IMR-90 (cell line): Measurements from ENCODE around the gene ADAM33. TPM values are rescaled to one million over a fixed set of nuclear protein-coding genes. Genes with fewer than 3 reads are reported as not detected.
A peak's percentile ranks its signal among the peaks of the same experiment; 100 is the strongest.

Source experiments
- ATAC-seq: fragments of 200-7000 bp; cut with Tn5 transposase; 2 replicates; pipeline ENCODE4 v1.9.1; 2020; ENCODE audit warnings: low read depth, mild to moderate bottlenecking, moderate library complexity
- BruUV-seq: library from RNA; stranded (reverse); fragments of 400-500 nt; replicated peaks from 2 replicates; lab custom pipeline; 2021; lab: Mats Ljungman, UMichigan
- CTCF ChIA-PET: fragments of 300-600 bp; formaldehyde crosslinking; extraction: SDS; loops from one replicate; lab custom pipeline; 2021; ENCODE audit warnings: antibody characterized with exemption; lab: Yijun Ruan, JAX
- POLR2A ChIA-PET: fragments of 300-600 bp; sonication (Branson Sonifier 250); formaldehyde crosslinking; loops from one replicate; lab custom pipeline; 2022; ENCODE audit warnings: antibody characterized with exemption; ENCODE audit not compliant: unreplicated experiment; lab: Charles Lee
- DNase-seq: peaks from one replicate; pipeline ENCODE4 v3.0.0; 2013
- H2AFZ ChIP-seq: replicated peaks from 2 replicates; pipeline ENCODE3; 2013; ENCODE audit warnings: low read length, mild to moderate bottlenecking; ENCODE audit not compliant: poor library complexity
- H2AK5ac ChIP-seq: 2 replicates; pipeline ENCODE4 v1.6.1; 2013; ENCODE audit warnings: low read depth, low read length, inconsistent platforms
- H2AK9ac ChIP-seq: replicated peaks from 2 replicates; pipeline ENCODE3; 2013; ENCODE audit warnings: mild to moderate bottlenecking, low read depth, low read length, moderate library complexity; ENCODE audit not compliant: poor library complexity
- H2BK120ac ChIP-seq: 2 replicates; pipeline ENCODE4 v1.6.1; 2013; ENCODE audit warnings: low read depth, low read length, inconsistent platforms
- H2BK15ac ChIP-seq: 3 replicates; pipeline ENCODE4 v1.6.1; 2013; ENCODE audit warnings: low read depth, low read length, inconsistent platforms
- H2BK20ac ChIP-seq: 2 replicates; pipeline ENCODE4 v1.6.1; 2013; ENCODE audit warnings: low read depth, mild to moderate bottlenecking, inconsistent platforms, low read length, moderate library complexity
- H2BK5ac ChIP-seq: 2 replicates; pipeline ENCODE4 v1.6.1; 2013; ENCODE audit warnings: mild to moderate bottlenecking, low read depth, low read length, inconsistent platforms; ENCODE audit not compliant: poor library complexity, severe bottlenecking
- H3K14ac ChIP-seq: replicated peaks from 2 replicates; pipeline ENCODE4 v1.6.1; 2013; ENCODE audit warnings: low read depth, low read length, inconsistent platforms
- H3K18ac ChIP-seq: 2 replicates; pipeline ENCODE4 v1.6.1; 2013; ENCODE audit warnings: low read depth, low read length, control low read depth
- H3K23ac ChIP-seq: 2 replicates; pipeline ENCODE4 v1.6.1; 2013; ENCODE audit warnings: low read depth, low read length, inconsistent platforms
- H3K27ac ChIP-seq: 2 replicates; pipeline ENCODE4 v1.5.1; 2013; ENCODE audit warnings: mild to moderate bottlenecking, control low read depth, low read length; ENCODE audit not compliant: insufficient read depth
- H3K27me3 ChIP-seq: 2 replicates; pipeline ENCODE4 v1.6.1; 2013; ENCODE audit warnings: low read length; ENCODE audit not compliant: control insufficient read depth, insufficient read depth
- H3K36me3 ChIP-seq: 2 replicates; pipeline ENCODE4 v1.6.1; 2013; ENCODE audit warnings: low read length, mixed read lengths; ENCODE audit not compliant: control insufficient read depth, insufficient read depth
- H3K4ac ChIP-seq: 2 replicates; pipeline ENCODE4 v1.6.1; 2013; ENCODE audit warnings: low read depth, low read length, inconsistent platforms
- H3K4me1 ChIP-seq: 2 replicates; pipeline ENCODE4 v1.6.1; 2013; ENCODE audit warnings: low read length, mixed read lengths; ENCODE audit not compliant: control insufficient read depth, insufficient read depth
- H3K4me2 ChIP-seq: 2 replicates; pipeline ENCODE4 v1.6.1; 2013; ENCODE audit warnings: low read depth, mild to moderate bottlenecking, control low read depth, low read length, moderate library complexity
- H3K4me3 ChIP-seq: 2 replicates; pipeline ENCODE4 v1.5.1; 2013; ENCODE audit warnings: low read depth, mild to moderate bottlenecking, control low read depth, low read length, moderate library complexity; ENCODE audit not compliant: insufficient read depth
- H3K56ac ChIP-seq: 2 replicates; pipeline ENCODE4 v1.6.1; 2013; ENCODE audit warnings: low read length, inconsistent platforms; ENCODE audit not compliant: insufficient read depth; ENCODE audit errors: extremely low read depth
- H3K79me1 ChIP-seq, 2 experiments: 2 replicates each; pipeline ENCODE4 v1.6.1; 2013; ENCODE audit warnings: low read length in 2 of 2, inconsistent platforms in 1 of 2, low read depth in 1 of 2
- H3K9ac ChIP-seq: 2 replicates; pipeline ENCODE4 v1.6.1; 2013; ENCODE audit warnings: low read depth, low read length, control low read depth
- H3K9me1 ChIP-seq: 2 replicates; pipeline ENCODE4 v1.6.1; 2013; ENCODE audit warnings: low read length, inconsistent platforms; ENCODE audit not compliant: insufficient read depth
- H3K9me3 ChIP-seq: 2 replicates; pipeline ENCODE4 v1.6.1; 2013; ENCODE audit warnings: low read length; ENCODE audit not compliant: control insufficient read depth, insufficient read depth
- H4K20me1 ChIP-seq: 2 replicates; pipeline ENCODE4 v1.6.1; 2013; ENCODE audit warnings: low read length, inconsistent platforms; ENCODE audit not compliant: insufficient read depth
- H4K5ac ChIP-seq: 2 replicates; pipeline ENCODE4 v1.6.1; 2013; ENCODE audit warnings: mild to moderate bottlenecking, low read depth, low read length, control low read depth
- H4K8ac ChIP-seq, 2 experiments: 2 replicates each; pipeline ENCODE4 v1.6.1; 2013; ENCODE audit warnings: low read depth in 2 of 2, low read length in 2 of 2, control low read depth in 1 of 2, inconsistent platforms in 1 of 2
- H4K91ac ChIP-seq: 2 replicates; pipeline ENCODE4 v1.6.1; 2013; ENCODE audit warnings: low read depth, low read length, inconsistent platforms; ENCODE audit not compliant: insufficient read depth
- CHD1 ChIP-seq: IDR thresholded peaks from 2 replicates; pipeline ENCODE4 v1.6.1; 2012; ENCODE audit warnings: low read depth, low read length, improper control_type of control experiment
- ELK1 ChIP-seq: fragments of 150-350 bp; IDR thresholded peaks from 2 replicates; pipeline ENCODE4 v1.6.1; 2016; ENCODE audit warnings: low read depth, mild to moderate bottlenecking, low read length, moderate library complexity, borderline replicate concordance
- MAFK ChIP-seq: IDR thresholded peaks from 2 replicates; pipeline ENCODE4 v1.6.1; 2012; ENCODE audit warnings: low read depth, low read length, improper control_type of control experiment
- MAZ ChIP-seq: IDR thresholded peaks from 2 replicates; pipeline ENCODE4 v1.6.1; 2012; ENCODE audit warnings: low read depth, mild to moderate bottlenecking, low read length, improper control_type of control experiment, moderate library complexity, borderline replicate concordance
- MXI1 ChIP-seq: IDR thresholded peaks from 2 replicates; pipeline ENCODE4 v1.6.1; 2012; ENCODE audit warnings: low read depth, mild to moderate bottlenecking, low read length, moderate library complexity, borderline replicate concordance
- RAD21 ChIP-seq: IDR thresholded peaks from 2 replicates; pipeline ENCODE4 v1.6.1; 2012; ENCODE audit warnings: low read length, improper control_type of control experiment
- RFX5 ChIP-seq: IDR thresholded peaks from 2 replicates; pipeline ENCODE4 v1.8.0; 2012; ENCODE audit warnings: low read depth, mild to moderate bottlenecking, low read length, moderate library complexity
- SMC3 ChIP-seq: fragments of 150-350 bp; IDR thresholded peaks from 2 replicates; pipeline ENCODE4 v1.6.1; 2016; ENCODE audit warnings: low read depth, mild to moderate bottlenecking, antibody characterized with exemption, low read length, moderate library complexity
- WGBS, 2 experiments: methylation state at CpG; one replicate each; pipeline versions ENCODE4 v1.1.5 to v1.1.7; 2013; ENCODE audit warnings: missing lambda C conversion rate in 2 of 2; ENCODE audit not compliant: insufficient read length in 1 of 2; ENCODE audit errors: extremely low coverage in 2 of 2; 5-methylcytosine and 5-hydroxymethylcytosine counted together
- dilution Hi-C: fragments of 300-500 bp; cut with HindIII; formaldehyde crosslinking; loops from one replicate; pipeline ENCODE4 v1.14.3; 2018; ENCODE audit warnings: low sequenced_read_pairs; ENCODE audit not compliant: unreplicated experiment
- in situ Hi-C: fragments of 300-500 bp; cut with MboI; formaldehyde crosslinking; loops from 3 replicates; pipeline ENCODE4 v1.14.3; 2019; ENCODE audit warnings: low sequenced_read_pairs, inconsistent platforms, mixed read lengths
- intact Hi-C: fragments of 100-400 bp; cut with micrococcal nuclease; formaldehyde crosslinking; loops from 2 replicates; pipeline ENCODE4 v1.10.0; 2022
- polyA plus RNA-seq, 3 experiments: library from polyadenylated mRNA; depleted of rRNA; stranded (reverse); fragments of >200 nt; gene quantifications; 2 replicates each; pipeline ENCODE4 v1.2.3, GENCODE V29; 2012; ENCODE audit warnings: low replicate concordance in 1 of 3
- total RNA-seq: library from RNA; depleted of rRNA; stranded (reverse); fragments of >200 nt; gene quantifications from 2 replicates; pipeline ENCODE4 v1.2.3, GENCODE V29; 2012

Gene ADAM33
- total and polyA plus RNA-seq, 2 of the 4 experiments (the other 2 are of a cell fraction): 0.18 to 1.7 TPM

- intact Hi-C loops: no loop called here
- WGBS, 2 experiments: 63% methylated on average over 2 of the region's 8 CpGs; no CpG with 5 or more reads in 1 of the 2 experiments
- in situ Hi-C loops: no loop called here
- no peak overlapping the region for H2AK5ac ChIP-seq
- TF ChIP-seq RFX5: no peak
- TF ChIP-seq MAFK: no peak
- TF ChIP-seq SMC3: no peak
- TF ChIP-seq MXI1: no peak
- TF ChIP-seq RAD21: no peak
- TF ChIP-seq MAZ: no peak
- TF ChIP-seq CHD1: no peak
- TF ChIP-seq ELK1: no peak
- H3K4me2 ChIP-seq: no peak overlapping the region
- H3K18ac ChIP-seq: no peak overlapping the region
- CTCF ChIA-PET: no interaction called here
- no peaks in the 10 kb centered on the region for H3K9me3 ChIP-seq
- H3K4ac ChIP-seq: no peak overlapping the region
- H2AFZ ChIP-seq: peak overlapping the region; percentile 5
- no peak overlapping the region for H3K4me3 ChIP-seq
- no peak overlapping the region for H4K5ac ChIP-seq
- dilution Hi-C loops: no loop called here
- no peak overlapping the region for H3K56ac ChIP-seq
- POLR2A ChIA-PET: no interaction called here
- H2BK15ac ChIP-seq: no peak overlapping the region
- no peak overlapping the region for H2BK20ac ChIP-seq
- H2AK9ac ChIP-seq: no peak overlapping the region
- ATAC-seq (no peak), DNase-seq (no peak)
- no peak overlapping the region for H3K27ac ChIP-seq
- no peak overlapping the region for H2BK5ac ChIP-seq
- peaks cover 34% of the 10 kb centered on the region for H3K27me3 ChIP-seq
- H4K20me1 ChIP-seq: 0 out of 2 replicates have a peak, but pooled peaks cover 3% of the 10 kb centered on the region
- no peaks in the 10 kb centered on the region for H3K9me1 ChIP-seq
- no peak overlapping the region for H3K9ac ChIP-seq
- no peak overlapping the region for H2BK120ac ChIP-seq
- no peaks in the 10 kb centered on the region for H3K79me1 ChIP-seq
- no peak overlapping the region; the same call in 1 of the 2 replicates for H3K14ac ChIP-seq
- no peak overlapping the region for H4K8ac ChIP-seq
- BruUV-seq: no TSS peak
- H3K36me3 ChIP-seq: no peaks in the 10 kb centered on the region
- H3K4me1 ChIP-seq: 0 out of 2 replicates have a peak, but pooled peaks cover 3% of the 10 kb centered on the region
- H3K23ac ChIP-seq: no peak overlapping the region
- H4K91ac ChIP-seq: no peak overlapping the region
Measured at GRCh38 chr20:3667434-3668037, 14.3 kb downstream of the ADAM33 start.
